ENCODE data around the gene OASL.
"Not testable (repeated sequence)": the region's sequence is repeated elsewhere in the genome, so short reads cannot be mapped to it uniquely, and the experiment has no call there.

Gene OASL

GRCh38 chr12:121053706-121054105 is 14.7 kb upstream of the OASL start:
- H3K4me3 ChIP-seq (ENCODE audit: low read length), result no peak overlapping the region
- no peak for TF ChIP-seq CTCF (conservative IDR thresholded peaks at IDR 0.05; ENCODE audit: low read length)
- DNase-seq (ENCODE audit: low read depth), result no peak

- no peak overlapping the region for H3K4me3 ChIP-seq (ENCODE audit: low read length)
- DNase-seq (ENCODE audit: low read depth), result no peak
- TF ChIP-seq CTCF (conservative IDR thresholded peaks at IDR 0.05; ENCODE audit: low read length), result no peak
These were observed 11.7 kb upstream of the OASL start for GRCh38 chr12:121050725-121051124.

- H3K4me3 ChIP-seq (ENCODE audit: low read length), result no peak overlapping the region
- no peak for TF ChIP-seq CTCF (conservative IDR thresholded peaks at IDR 0.05; ENCODE audit: low read length)
- DNase-seq (ENCODE audit: low read depth), result no peak
These were observed 9.4 kb upstream of the OASL start for GRCh38 chr12:121048442-121048841.

GRCh38 chr12:121047400-121047799 is 8.4 kb upstream of the OASL start:
- not testable (repeated sequence) for H3K4me3 ChIP-seq (ENCODE audit: low read length); DNase-seq (ENCODE audit: low read depth)

- TF ChIP-seq CTCF (conservative IDR thresholded peaks at IDR 0.05; ENCODE audit: low read length), result no peak
- no peak for DNase-seq (ENCODE audit: low read depth)
- H3K4me3 ChIP-seq (ENCODE audit: low read length), result no peak overlapping the region
These were observed 4.0 kb upstream of the OASL start for GRCh38 chr12:121043067-121043466.

GRCh38 chr12:121036810-121037326 is 2.2 kb downstream of the OASL start:
- TF ChIP-seq CTCF (conservative IDR thresholded peaks at IDR 0.05; ENCODE audit: low read length), result no peak
- no peak overlapping the region for H3K4me3 ChIP-seq (ENCODE audit: low read length)
- DNase-seq (ENCODE audit: low read depth), result peak; percentile 82

GRCh38 chr12:121034616-121035305 is 4.3 kb downstream of the OASL start:
- no peak for DNase-seq (ENCODE audit: low read depth)
- no peak for TF ChIP-seq CTCF (conservative IDR thresholded peaks at IDR 0.05; ENCODE audit: low read length)
- no peak overlapping the region for H3K4me3 ChIP-seq (ENCODE audit: low read length)
